GM12801 (cell line): ENCODE results near the gene SNRPA.

ENCODE experiments used
- CTCF ChIP-seq: IDR thresholded peaks from one replicate; pipeline ENCODE4 v1.5.1; 2011; ENCODE audit warnings: control low read depth; ENCODE audit not compliant: insufficient read length; ENCODE audit errors: extremely low read depth

SNRPA gene

DNA sequence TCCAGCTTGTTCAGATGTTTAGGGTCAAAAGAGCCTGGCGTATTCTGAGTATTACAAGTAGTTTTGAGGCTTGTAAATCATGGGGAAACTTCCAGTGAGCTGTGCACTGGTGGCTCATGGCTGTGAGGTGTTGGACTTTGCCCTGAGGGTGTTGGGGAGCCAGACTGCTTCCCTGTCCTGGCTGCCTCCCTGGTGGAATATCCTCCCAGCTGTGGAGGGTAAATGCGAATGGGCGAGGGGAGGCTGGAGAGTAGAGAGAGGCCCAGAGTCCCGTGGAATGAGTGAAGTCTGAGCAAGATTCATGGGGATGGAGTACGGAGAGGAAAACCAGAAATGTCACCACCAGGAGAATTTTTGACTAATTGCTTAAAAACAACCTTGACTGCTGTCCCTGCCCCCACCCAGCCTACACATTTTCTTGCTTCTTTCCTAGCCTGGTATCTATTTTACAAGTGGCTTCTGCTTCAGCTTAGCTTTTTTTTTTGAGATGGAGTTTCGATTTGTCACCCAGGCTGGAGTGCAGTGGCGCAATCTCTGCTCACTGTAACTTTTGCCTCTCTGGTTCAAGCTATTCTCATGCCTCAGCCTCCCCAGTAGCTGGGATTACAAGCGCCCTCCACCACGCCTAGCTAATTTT is 3.7 kb downstream of the SNRPA start:
- TF ChIP-seq CTCF: no peak

GRCh38 chr19:40755248-40755624 is 4.2 kb downstream of the SNRPA start:
- TF ChIP-seq CTCF: no peak

DNA sequence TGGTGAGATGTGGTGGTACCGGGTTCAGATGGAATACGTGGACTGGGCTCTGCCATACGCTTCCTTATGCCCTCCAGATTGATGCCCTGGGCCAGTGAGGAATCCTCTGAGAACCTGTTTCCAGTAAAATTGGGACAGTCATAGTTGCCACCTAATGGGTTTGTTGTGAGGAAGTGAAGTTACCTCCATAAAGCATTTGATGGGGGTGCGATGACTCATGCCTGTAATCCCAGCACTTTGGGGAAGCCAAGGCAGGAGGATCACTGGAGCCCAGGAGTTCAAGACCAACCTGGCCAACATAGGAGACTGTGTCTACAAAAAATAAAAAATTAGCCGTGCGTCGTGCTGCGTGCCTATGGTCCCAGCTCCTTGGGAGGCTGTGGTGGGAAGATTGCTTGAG is 4.8 kb downstream of the SNRPA start:
- no peak for TF ChIP-seq CTCF

DNA sequence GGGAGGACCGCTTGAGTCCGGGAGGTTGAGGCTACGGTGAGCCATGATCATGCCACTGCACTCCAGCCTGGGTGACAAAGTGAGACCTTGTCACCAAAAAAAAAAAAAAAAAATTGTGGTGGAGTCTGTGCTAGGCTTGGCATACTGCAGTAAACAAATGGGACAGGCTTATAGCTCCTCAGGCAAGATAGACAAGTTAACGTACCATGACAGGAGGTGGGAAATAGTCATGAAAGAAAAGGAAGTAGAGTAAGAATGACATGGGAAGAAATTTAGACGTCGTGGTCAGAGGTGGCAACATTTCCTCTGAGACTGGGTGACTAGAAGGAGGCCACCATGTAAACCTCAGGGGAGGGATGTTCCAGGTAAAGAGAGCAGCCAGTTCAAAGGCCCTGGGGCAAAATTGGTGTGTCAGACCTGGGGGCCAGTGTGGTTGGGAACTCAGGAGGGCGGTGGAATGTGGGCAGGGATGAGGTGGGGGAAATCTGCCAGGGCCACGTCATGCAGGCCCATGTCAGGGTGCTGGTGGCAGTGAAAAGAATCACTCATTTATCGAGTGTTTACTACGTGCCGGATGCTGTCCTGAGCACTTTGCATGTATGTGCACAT is 5.6 kb downstream of the SNRPA start:
- TF ChIP-seq CTCF: no peak

DNA sequence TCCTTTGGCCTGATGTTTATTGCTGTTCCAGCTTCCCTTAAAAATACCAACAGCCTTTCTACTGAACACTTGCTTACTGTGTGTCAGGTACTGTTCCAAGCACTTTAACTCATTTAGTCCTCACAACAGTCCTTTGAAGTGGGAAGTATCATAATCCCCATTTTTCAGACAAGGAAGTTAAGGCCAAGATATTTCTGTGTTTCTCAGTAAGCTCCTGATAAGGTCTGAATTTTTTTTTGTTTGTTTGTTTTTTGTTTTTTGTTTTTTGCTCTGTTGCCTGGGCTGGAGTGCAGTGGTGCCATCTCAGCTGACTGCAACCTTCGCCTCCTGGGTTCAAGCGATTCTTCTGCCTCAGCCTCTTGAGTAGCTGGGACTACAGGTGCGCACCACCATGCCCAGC is 7.5 kb downstream of the SNRPA start:
- no peak for TF ChIP-seq CTCF

DNA sequence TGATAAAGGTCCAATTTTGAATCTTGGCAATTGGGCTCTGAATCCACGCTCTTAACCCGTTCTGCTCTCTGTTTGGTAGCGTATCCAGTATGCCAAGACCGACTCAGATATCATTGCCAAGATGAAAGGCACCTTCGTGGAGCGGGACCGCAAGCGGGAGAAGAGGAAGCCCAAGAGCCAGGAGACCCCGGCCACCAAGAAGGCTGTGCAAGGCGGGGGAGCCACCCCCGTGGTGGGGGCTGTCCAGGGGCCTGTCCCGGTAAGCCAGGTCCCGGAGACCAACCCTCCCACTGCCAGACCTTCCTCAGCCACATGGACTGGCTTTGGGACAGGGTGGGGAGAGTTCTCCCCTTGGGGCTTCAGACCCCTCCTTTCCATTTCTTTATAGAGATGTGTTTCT is 8.3 kb downstream of the SNRPA start:
- TF ChIP-seq CTCF: no peak

DNA sequence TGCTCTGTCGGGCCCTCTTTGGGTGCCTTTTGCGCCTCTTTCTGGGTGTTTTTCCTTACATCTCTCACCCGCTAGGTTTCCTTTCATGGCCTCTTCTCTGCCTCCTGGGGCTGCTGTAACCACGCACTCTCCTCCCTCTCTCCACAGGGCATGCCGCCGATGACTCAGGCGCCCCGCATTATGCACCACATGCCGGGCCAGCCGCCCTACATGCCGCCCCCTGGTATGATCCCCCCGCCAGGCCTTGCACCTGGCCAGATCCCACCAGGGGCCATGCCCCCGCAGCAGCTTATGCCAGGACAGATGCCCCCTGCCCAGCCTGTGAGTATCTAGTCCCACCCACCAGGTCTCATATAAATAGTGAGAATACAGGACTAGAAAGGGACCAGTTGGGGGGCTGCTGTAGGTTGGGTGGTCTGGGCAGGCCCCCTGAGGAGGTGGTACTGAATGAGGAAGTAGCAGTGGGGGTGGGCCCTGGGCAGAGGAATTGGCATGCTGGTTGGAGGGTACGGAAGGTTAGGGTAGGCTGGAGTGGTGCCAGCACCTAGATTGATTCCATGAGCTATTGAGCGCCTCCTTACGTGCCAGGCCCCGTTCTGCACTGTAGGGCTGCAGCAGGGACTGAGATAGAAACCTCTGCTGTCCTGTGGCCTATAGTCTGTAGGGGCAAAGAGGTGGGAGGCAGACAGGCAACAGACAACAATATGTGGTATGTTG is 11.9 kb downstream of the SNRPA start:
- no peak for TF ChIP-seq CTCF
